Measurements from ENCODE around the gene LCP2.

Gene LCP2

DNA sequence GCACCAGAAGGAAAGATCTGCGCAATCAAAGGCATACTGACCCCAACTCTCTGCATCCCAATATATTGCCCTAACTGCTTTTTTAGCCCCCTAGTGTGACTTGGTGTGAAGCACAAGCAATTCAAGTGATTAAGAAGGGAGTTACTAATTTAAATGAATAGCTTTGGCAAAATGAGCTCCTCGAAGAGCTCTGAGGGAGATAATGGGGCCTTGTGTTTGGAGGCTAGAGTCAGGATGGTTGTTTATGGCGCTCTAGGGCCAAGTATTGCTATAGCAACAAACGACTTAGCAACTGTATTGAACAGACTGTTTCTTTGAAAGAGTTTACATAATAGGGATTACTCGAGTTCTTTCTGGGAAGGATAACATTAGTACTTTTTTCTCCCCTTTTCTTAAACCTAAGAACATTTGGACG is 76.2 kb downstream of the LCP2 start:
- TF ChIP-seq, protein P1, sequence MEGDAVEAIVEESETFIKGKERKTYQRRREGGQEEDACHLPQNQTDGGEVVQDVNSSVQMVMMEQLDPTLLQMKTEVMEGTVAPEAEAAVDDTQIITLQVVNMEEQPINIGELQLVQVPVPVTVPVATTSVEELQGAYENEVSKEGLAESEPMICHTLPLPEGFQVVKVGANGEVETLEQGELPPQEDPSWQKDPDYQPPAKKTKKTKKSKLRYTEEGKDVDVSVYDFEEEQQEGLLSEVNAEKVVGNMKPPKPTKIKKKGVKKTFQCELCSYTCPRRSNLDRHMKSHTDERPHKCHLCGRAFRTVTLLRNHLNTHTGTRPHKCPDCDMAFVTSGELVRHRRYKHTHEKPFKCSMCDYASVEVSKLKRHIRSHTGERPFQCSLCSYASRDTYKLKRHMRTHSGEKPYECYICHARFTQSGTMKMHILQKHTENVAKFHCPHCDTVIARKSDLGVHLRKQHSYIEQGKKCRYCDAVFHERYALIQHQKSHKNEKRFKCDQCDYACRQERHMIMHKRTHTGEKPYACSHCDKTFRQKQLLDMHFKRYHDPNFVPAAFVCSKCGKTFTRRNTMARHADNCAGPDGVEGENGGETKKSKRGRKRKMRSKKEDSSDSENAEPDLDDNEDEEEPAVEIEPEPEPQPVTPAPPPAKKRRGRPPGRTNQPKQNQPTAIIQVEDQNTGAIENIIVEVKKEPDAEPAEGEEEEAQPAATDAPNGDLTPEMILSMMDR (conservative IDR thresholded peaks at IDR 0.05; ENCODE audit: low read depth, low read length), result peak; percentile 33
- DNase-seq (ENCODE audit: low read depth), result peak; percentile 34
- H3K4me3 ChIP-seq (ENCODE audit: low read length), result no peak overlapping the region

DNA sequence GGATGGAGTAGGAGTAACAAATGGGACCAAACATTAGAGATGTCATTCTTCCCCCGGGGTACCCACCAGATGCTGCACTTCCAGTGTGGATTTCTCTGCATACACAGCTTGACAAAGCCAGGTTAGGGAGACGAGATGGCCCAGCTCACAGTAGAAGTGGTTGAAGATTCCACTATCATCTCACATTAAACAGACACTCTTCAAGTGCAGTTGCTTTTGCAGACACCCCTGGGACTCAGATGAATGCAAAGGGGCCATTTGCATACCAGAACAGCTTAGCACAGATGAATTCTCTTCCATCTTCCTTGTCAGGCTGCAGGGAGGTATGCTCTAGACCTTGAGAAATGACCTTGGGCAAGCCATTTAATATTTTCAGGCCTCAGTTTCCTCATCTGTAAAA is 77.4 kb downstream of the LCP2 start:
- TF ChIP-seq, protein P1 (conservative IDR thresholded peaks at IDR 0.05; ENCODE audit: low read depth, low read length), result no peak
- DNase-seq (ENCODE audit: low read depth), result no peak
- H3K4me3 ChIP-seq (ENCODE audit: low read length), result no peak overlapping the region

DNA sequence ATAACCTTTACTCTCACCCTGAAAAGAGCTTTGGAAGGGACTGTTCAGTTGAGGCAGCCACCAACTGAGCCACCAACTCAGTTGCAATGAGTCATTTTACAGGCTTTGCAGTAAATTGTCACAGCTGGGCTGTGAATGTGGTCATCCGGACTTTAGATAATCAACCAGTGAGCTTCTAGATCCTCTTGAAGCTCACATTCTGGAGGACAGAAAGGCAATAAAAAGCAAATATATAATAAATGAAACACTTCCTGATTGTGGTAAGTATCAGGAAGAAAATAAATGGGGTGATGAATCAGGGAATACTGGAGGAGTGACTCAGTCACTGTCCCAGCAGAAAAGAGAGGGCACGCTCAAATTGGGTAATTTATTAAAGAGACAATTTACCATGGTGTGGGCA is 78.0 kb downstream of the LCP2 start:
- no peak for DNase-seq (ENCODE audit: low read depth)
- H3K4me3 ChIP-seq (ENCODE audit: low read length), result no peak overlapping the region
- TF ChIP-seq, protein P1 (conservative IDR thresholded peaks at IDR 0.05; ENCODE audit: low read depth, low read length), result no peak

DNA sequence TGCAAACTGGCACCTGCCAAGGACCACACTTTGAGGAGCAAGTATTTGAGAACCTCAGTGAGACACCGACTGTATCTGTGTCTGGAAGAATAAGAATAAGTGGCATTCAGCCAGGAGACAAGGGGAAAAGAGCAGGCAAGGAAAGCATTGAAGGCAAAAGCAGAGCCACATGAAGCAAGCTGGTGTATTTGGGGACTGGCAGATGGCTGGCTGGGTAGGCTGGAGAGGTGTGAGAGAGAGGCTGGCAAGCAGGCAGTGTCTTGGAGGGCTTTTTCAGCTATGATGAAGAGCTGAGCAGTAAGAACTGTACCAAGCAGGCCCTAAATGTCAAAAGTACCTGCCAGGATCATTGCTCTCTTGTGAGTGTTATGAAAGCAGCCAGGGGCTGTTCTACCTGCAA is 78.9 kb downstream of the LCP2 start:
- DNase-seq (ENCODE audit: low read depth), result no peak
- H3K4me3 ChIP-seq (ENCODE audit: low read length), result no peak overlapping the region
- TF ChIP-seq, protein P1 (conservative IDR thresholded peaks at IDR 0.05; ENCODE audit: low read depth, low read length), result no peak

DNA sequence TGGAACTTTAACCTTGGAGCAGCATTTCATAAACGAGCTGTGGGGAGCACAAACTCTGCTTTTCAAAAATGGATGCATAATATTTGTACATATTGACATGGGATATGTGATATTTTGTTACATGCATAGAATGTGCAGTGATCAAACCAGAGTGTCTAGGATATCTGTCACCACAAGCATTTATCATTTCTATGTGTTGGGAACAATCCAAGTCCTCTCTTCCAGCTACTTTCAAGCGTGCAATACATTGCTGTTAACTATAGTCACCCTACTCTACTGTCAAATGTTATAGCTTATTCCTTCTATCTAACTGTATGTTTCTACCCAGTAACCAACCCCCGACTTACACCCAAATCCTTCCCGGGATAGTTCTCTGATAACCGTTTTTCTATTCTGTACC is 79.7 kb downstream of the LCP2 start:
- TF ChIP-seq, protein P1 (conservative IDR thresholded peaks at IDR 0.05; ENCODE audit: low read depth, low read length), result no peak
- DNase-seq (ENCODE audit: low read depth), result no peak
- no peak overlapping the region for H3K4me3 ChIP-seq (ENCODE audit: low read length)

DNA sequence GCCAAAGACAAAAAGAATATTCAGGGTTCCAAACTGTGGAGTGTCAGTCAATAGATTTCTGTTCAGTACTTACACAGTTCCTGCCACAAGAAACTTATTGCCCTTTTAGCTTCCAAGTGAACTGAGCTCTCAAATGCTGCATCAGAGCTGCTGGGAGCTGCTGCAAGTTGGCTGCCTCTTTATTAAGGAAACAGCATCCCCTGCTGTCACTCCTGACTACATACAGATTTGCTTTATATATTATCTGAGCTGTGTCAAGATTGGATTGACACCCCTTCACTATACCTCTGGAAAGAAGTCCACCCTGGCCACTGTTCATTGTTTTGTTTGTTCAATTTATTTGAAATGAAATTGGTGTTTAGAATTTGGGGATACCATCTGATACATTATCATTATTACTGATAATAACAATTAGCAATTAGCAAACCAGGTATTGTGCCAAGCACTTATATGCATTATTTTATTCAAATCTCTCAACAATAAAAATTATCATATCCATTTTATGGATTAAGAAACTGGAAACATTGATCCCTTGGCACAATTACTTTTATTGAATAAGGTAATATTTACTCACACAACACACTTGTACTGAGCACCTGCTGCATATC is 81.2 kb downstream of the LCP2 start:
- peak; percentile 33 for DNase-seq (ENCODE audit: low read depth)
- TF ChIP-seq, protein P1 (conservative IDR thresholded peaks at IDR 0.05; ENCODE audit: low read depth, low read length), result peak; percentile 78
- no peak overlapping the region for H3K4me3 ChIP-seq (ENCODE audit: low read length)

DNA sequence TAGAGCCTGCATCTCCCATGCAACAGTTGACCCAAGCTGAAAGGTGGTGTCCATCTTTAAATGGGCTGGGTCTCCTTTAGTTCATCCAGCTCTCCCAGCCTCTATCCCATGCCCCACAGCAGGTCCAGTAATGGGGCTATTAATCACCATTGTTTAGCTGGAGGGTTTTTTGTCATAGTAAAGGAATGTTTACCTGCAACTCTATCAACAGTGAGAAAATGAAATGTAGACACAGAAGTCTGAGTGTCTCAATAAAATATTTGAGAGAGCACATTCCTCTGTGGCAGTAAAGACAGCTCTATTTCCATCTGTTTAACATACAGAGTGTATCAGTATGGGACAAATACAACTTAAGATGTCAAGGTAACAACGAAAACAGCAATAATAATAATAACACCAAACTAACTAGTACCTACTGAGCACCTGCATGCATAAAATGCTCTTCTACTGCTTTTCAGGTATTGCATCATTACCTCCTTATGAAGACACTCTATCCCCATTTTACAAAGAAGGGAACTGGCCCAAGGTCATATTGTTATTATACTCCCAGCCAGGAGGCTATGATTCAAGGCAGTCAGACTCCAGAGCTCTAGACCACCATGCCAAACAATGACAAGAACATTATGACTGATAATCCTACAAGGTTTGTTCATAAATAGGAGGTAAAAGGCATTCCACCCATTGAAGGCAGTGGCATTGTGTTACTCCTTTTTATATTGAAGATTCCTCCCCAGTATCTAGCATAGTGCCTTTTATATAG is 85.8 kb downstream of the LCP2 start:
- TF ChIP-seq, protein P1 (conservative IDR thresholded peaks at IDR 0.05; ENCODE audit: low read depth, low read length), result no peak
- DNase-seq (ENCODE audit: low read depth), result no peak
- no peak overlapping the region for H3K4me3 ChIP-seq (ENCODE audit: low read length)

Measured in retinal pigment epithelial cell (primary cell).